CD14-positive monocyte (primary cell): ENCODE results near the gene GINS2. TPM values are rescaled to one million over a fixed set of nuclear protein-coding genes. Genes with fewer than 3 reads are reported as not detected.

ENCODE experiments used
- DNase-seq, 3 donors: peaks; one replicate each; pipeline ENCODE4 v3.0.0-alpha.2; 2011 to 2022
- H2AFZ ChIP-seq: 2 replicates; pipeline ENCODE4 v1.6.0; 2012; ENCODE audit warnings: mild to moderate bottlenecking, low read depth, low read length, inconsistent platforms; ENCODE audit not compliant: insufficient read depth, poor library complexity, severe bottlenecking
- H3K27ac ChIP-seq, 2 donors: 1 replicate in 1 of 2; 2 replicates in 1 of 2; pipeline ENCODE4 v1.5.1; 2012 to 2013; ENCODE audit warnings: low read length in 2 of 2, control low read depth in 1 of 2, inconsistent platforms in 1 of 2, low read depth in 1 of 2, mild to moderate bottlenecking in 1 of 2
- H3K27me3 ChIP-seq, 2 donors: one replicate each; pipeline versions ENCODE4 v1.6.0 to v1.6.1; 2011 to 2013; ENCODE audit warnings: low read length in 2 of 2; ENCODE audit not compliant: control insufficient read depth in 2 of 2, insufficient read depth in 2 of 2
- H3K36me3 ChIP-seq, 2 donors: replicated peaks in 1 of 2; 1 replicate in 1 of 2; 2 replicates in 1 of 2; pipeline versions ENCODE4 v1.5.1 to v1.6.1; 2012 to 2013; ENCODE audit warnings: low read length in 2 of 2, control low read depth in 1 of 2, inconsistent platforms in 1 of 2, mild to moderate bottlenecking in 1 of 2; ENCODE audit not compliant: insufficient read depth in 2 of 2, control insufficient read depth in 1 of 2
- H3K4me1 ChIP-seq, 2 donors: 1 replicate in 1 of 2; 2 replicates in 1 of 2; pipeline versions ENCODE4 v1.5.1 to v1.6.1; 2012 to 2013; ENCODE audit warnings: low read length in 2 of 2, control low read depth in 1 of 2, inconsistent platforms in 1 of 2, mild to moderate bottlenecking in 1 of 2, moderate library complexity in 1 of 2; ENCODE audit not compliant: insufficient read depth in 2 of 2, control insufficient read depth in 1 of 2
- H3K4me2 ChIP-seq: replicated peaks from 2 replicates; pipeline ENCODE3; 2012; ENCODE audit warnings: low read length, moderate library complexity, mild to moderate bottlenecking; ENCODE audit not compliant: poor library complexity, severe bottlenecking; ENCODE audit errors: extremely low read depth
- H3K4me3 ChIP-seq, 3 experiments: fragments of 200-600 bp in 1 of 3; sonication (generic) in 1 of 3; replicated peaks in 1 of 3; 1 replicate in 2 of 3; 2 replicates in 1 of 3; pipeline ENCODE4 v1.5.1; 2011 to 2013; ENCODE audit warnings: low read length in 3 of 3, mild to moderate bottlenecking in 3 of 3, control low read depth in 2 of 3, low read depth in 2 of 3, inconsistent platforms in 1 of 3, moderate library complexity in 1 of 3
- H3K79me2 ChIP-seq: 2 replicates; pipeline ENCODE4 v1.6.0; 2012; ENCODE audit warnings: mild to moderate bottlenecking, control low read depth, inconsistent platforms, low read length, moderate library complexity; ENCODE audit not compliant: insufficient read depth
- H3K9ac ChIP-seq: 2 replicates; pipeline ENCODE4 v1.6.0; 2017; ENCODE audit warnings: low read length, mild to moderate bottlenecking; ENCODE audit not compliant: insufficient read depth, poor library complexity, severe bottlenecking
- H3K9me3 ChIP-seq, 2 donors: replicated peaks in 1 of 2; 1 replicate in 1 of 2; 2 replicates in 1 of 2; pipeline versions ENCODE4 v1.5.1 to v1.6.1; 2012 to 2013; ENCODE audit warnings: low read length in 2 of 2, control low read depth in 1 of 2; ENCODE audit not compliant: control insufficient read depth in 1 of 2, insufficient read depth in 1 of 2
- H4K20me1 ChIP-seq: 2 replicates; pipeline ENCODE4 v1.6.0; 2012; ENCODE audit warnings: mild to moderate bottlenecking, low read length, control low read depth, moderate library complexity; ENCODE audit not compliant: insufficient read depth
- H3K27ac Mint-ChIP-seq, 7 donors: one replicate each; pipeline ENCODE4 v1.8.0; 2020; ENCODE audit warnings: mild to moderate bottlenecking in 7 of 7, mixed read lengths in 7 of 7, moderate library complexity in 6 of 7, inconsistent platforms in 2 of 7
- H3K27me3 Mint-ChIP-seq, 3 donors: one replicate each; pipeline ENCODE4 v1.8.0; 2021 to 2022; ENCODE audit warnings: low read depth in 3 of 3, mild to moderate bottlenecking in 3 of 3, mixed read lengths in 3 of 3, moderate library complexity in 3 of 3, inconsistent platforms in 1 of 3
- H3K36me3 Mint-ChIP-seq, 2 donors: one replicate each; pipeline ENCODE4 v1.8.0; 2020; ENCODE audit warnings: mixed read lengths in 2 of 2, inconsistent platforms in 1 of 2, mild to moderate bottlenecking in 1 of 2
- H3K4me1 Mint-ChIP-seq: one replicate; pipeline ENCODE4 v1.8.0; 2020; ENCODE audit warnings: mild to moderate bottlenecking, mixed read lengths
- H3K4me3 Mint-ChIP-seq, 2 donors: one replicate each; pipeline ENCODE4 v1.8.0; 2020; ENCODE audit warnings: mild to moderate bottlenecking in 2 of 2, mixed read lengths in 2 of 2, moderate library complexity in 1 of 2
- H3K9me3 Mint-ChIP-seq, 7 donors: one replicate each; pipeline ENCODE4 v1.8.0; 2020 to 2022; ENCODE audit warnings: mixed read lengths in 7 of 7, mild to moderate bottlenecking in 6 of 7, moderate library complexity in 6 of 7, inconsistent platforms in 2 of 7
- CTCF ChIP-seq: fragments of 200-600 bp; IDR thresholded peaks from one replicate; pipeline ENCODE4 v1.8.0; 2022; ENCODE audit warnings: antibody characterized with exemption, mild to moderate bottlenecking
- WGBS: methylation state at CpG from one replicate; pipeline ENCODE4 v1.1.5; 2013; ENCODE audit warnings: missing lambda C conversion rate; ENCODE audit not compliant: insufficient coverage; 5-methylcytosine and 5-hydroxymethylcytosine counted together
- intact Hi-C, 2 donors: fragments of 100-400 bp; cut with micrococcal nuclease; formaldehyde crosslinking; loops; one replicate each; pipeline versions ENCODE4 v1.15.0 to v1.15.1; 2023
- polyA plus RNA-seq, 3 donors: library from polyadenylated mRNA; depleted of rRNA in 1 of 3; unstranded in 2 of 3; stranded (reverse) in 1 of 3; fragments of 300-500 nt in 2 of 3; fragments of >200 nt in 1 of 3; fragmentation: Illumina TruSeq in 2 of 3; gene quantifications; 1 replicate in 2 of 3; 2 replicates in 1 of 3; pipeline ENCODE4 v1.2.3, GENCODE V29; 2012 to 2021

The GINS2 gene
- polyA plus RNA-seq, 3 donors: 0.13 to 0.28 TPM; not detected in 1

- no peak overlapping the region for H3K9ac ChIP-seq
- no peak overlapping the region for H3K4me3 ChIP-seq
- intact Hi-C loops: loop anchor here (2.0 to 10.0 kb wide), 3 partner anchors 40 to 423 kb away; no protein-coding TSS in a partner anchor
- peaks cover 4 to 13% (median 6%) of the 10 kb centered on the region in 7 donors for H3K9me3 Mint-ChIP-seq
- no peak overlapping the region for H3K4me2 ChIP-seq
- peaks cover 0 to 12% (median 7%) of the 10 kb centered on the region in 3 donors for H3K27me3 Mint-ChIP-seq
- peak; percentile 59 to 75 (median 68) for DNase-seq
- H3K36me3 ChIP-seq: peaks cover 0 to 9% of the 10 kb centered on the region in 2 donors
- no peak overlapping the region for H3K4me3 Mint-ChIP-seq
- no peak overlapping the region for H3K27ac ChIP-seq
- H3K27me3 ChIP-seq: no peaks in the 10 kb centered on the region
- peaks cover 3 to 5% of the 10 kb centered on the region in 2 donors for H3K9me3 ChIP-seq
- peak; percentile 86 for TF ChIP-seq CTCF
- H3K36me3 Mint-ChIP-seq: peaks cover 11 to 21% of the 10 kb centered on the region in 2 donors
- H4K20me1 ChIP-seq: peaks cover 10% of the 10 kb centered on the region
- peaks cover 17 to 26% of the 10 kb centered on the region in 2 donors for H3K4me1 ChIP-seq
- H3K27ac Mint-ChIP-seq: no peak overlapping the region
- H3K79me2 ChIP-seq: no peaks in the 10 kb centered on the region
- H3K4me1 Mint-ChIP-seq: peaks cover 16% of the 10 kb centered on the region
- no peak overlapping the region for H2AFZ ChIP-seq
- WGBS: 77% methylated on average over 15 of the region's 21 CpGs
Measured at GRCh38 chr16:85717393-85718152, 28.8 kb upstream of the GINS2 start.

GRCh38 chr16:85716680-85717038, 27.9 kb upstream of the GINS2 start:
- Histone ChIP-seq H3K79me2 (no peaks in the 10 kb centered on the region), H3K9me3 (peaks cover 11 to 14% of the 10 kb centered on the region in 2 donors), H4K20me1 (peaks cover 10% of the 10 kb centered on the region), H3K27ac (no peak overlapping the region), H3K9ac (peak overlapping the region; percentile 8), H2AFZ (no peak overlapping the region), H3K36me3 (peaks cover 0 to 18% of the 10 kb centered on the region in 2 donors), H3K4me1 (peaks cover 17 to 26% of the 10 kb centered on the region in 2 donors), H3K4me2 (no peak overlapping the region), H3K27me3 (no peaks in the 10 kb centered on the region), H3K4me3 (no peak overlapping the region)
- H3K27me3 Mint-ChIP-seq: peaks cover 0 to 12% (median 7%) of the 10 kb centered on the region in 3 donors
- no peak for TF ChIP-seq CTCF
- H3K4me1 Mint-ChIP-seq: peaks cover 16% of the 10 kb centered on the region
- peaks cover 18 to 30% of the 10 kb centered on the region in 2 donors for H3K36me3 Mint-ChIP-seq
- no peak for DNase-seq
- peaks cover 12 to 22% (median 15%) of the 10 kb centered on the region in 7 donors for H3K9me3 Mint-ChIP-seq
- H3K27ac Mint-ChIP-seq: no peak overlapping the region
- no peak overlapping the region for H3K4me3 Mint-ChIP-seq
- intact Hi-C loops: loop anchor here (2.0 to 10.0 kb wide), 3 partner anchors 41 to 422 kb away; no protein-coding TSS in a partner anchor
- whole genome bisulfite sequencing: 54% methylated on average over 2 of the region's 3 CpGs
